Neuronal stem cell (in vitro differentiated cells): Measurements from ENCODE around the gene MTMR3.

Experiments
- DNase-seq: peaks from one replicate; pipeline ENCODE4 v3.0.0-alpha.2; 2013; ENCODE audit warnings: low spot score
- H2AFZ ChIP-seq: one replicate; pipeline ENCODE4 v1.6.1; 2013; ENCODE audit warnings: mild to moderate bottlenecking, low read length, inconsistent platforms
- H2AK5ac ChIP-seq: 2 replicates; pipeline ENCODE4 v1.6.1; 2013; ENCODE audit warnings: low read depth, mild to moderate bottlenecking, inconsistent platforms, low read length, moderate library complexity, mixed read lengths
- H2BK120ac ChIP-seq: 2 replicates; pipeline ENCODE4 v1.6.1; 2013; ENCODE audit warnings: low read depth, mild to moderate bottlenecking, inconsistent platforms, low read length, moderate library complexity, mixed read lengths
- H2BK12ac ChIP-seq: one replicate; pipeline ENCODE4 v1.6.1; 2013; ENCODE audit warnings: low read length, inconsistent platforms
- H2BK15ac ChIP-seq: 2 replicates; pipeline ENCODE4 v1.6.1; 2013; ENCODE audit warnings: mild to moderate bottlenecking, low read length, inconsistent platforms, mixed read lengths
- H2BK5ac ChIP-seq: one replicate; pipeline ENCODE4 v1.6.1; 2013; ENCODE audit warnings: inconsistent platforms, mild to moderate bottlenecking, low read length, moderate library complexity
- H3K14ac ChIP-seq: one replicate; pipeline ENCODE4 v1.6.1; 2013; ENCODE audit warnings: low read length, inconsistent platforms
- H3K18ac ChIP-seq: 2 replicates; pipeline ENCODE4 v1.6.1; 2013; ENCODE audit warnings: low read length, inconsistent platforms
- H3K23ac ChIP-seq: 2 replicates; pipeline ENCODE4 v1.6.1; 2013; ENCODE audit warnings: low read depth, mild to moderate bottlenecking, mixed read lengths, low read length, inconsistent platforms; ENCODE audit not compliant: poor library complexity
- H3K27ac ChIP-seq: replicated peaks from 3 replicates; pipeline ENCODE4 v1.5.1; 2013; ENCODE audit warnings: low read length, inconsistent platforms
- H3K27me3 ChIP-seq, 3 experiments: 2 replicates each; pipeline ENCODE4 v1.6.1; 2013; ENCODE audit warnings: low read length in 3 of 3, mild to moderate bottlenecking in 2 of 3, inconsistent platforms in 1 of 3, low read depth in 1 of 3, mixed read lengths in 1 of 3, moderate library complexity in 1 of 3; ENCODE audit not compliant: control insufficient read depth in 3 of 3, insufficient read depth in 3 of 3
- H3K36me3 ChIP-seq, 2 donors: replicated peaks in 1 of 2; 2 replicates each; pipeline ENCODE4 v1.6.1; 2013; ENCODE audit warnings: low read length in 2 of 2; ENCODE audit not compliant: control insufficient read depth in 2 of 2, insufficient read depth in 2 of 2
- H3K4ac ChIP-seq: 2 replicates; pipeline ENCODE4 v1.6.1; 2013; ENCODE audit warnings: inconsistent platforms, mild to moderate bottlenecking, low read length, moderate library complexity
- H3K4me1 ChIP-seq, 2 donors: 1 replicate in 1 of 2; 2 replicates in 1 of 2; pipeline ENCODE4 v1.6.1; 2013; ENCODE audit warnings: low read length in 2 of 2, low read depth in 1 of 2; ENCODE audit not compliant: control insufficient read depth in 2 of 2, insufficient read depth in 1 of 2
- H3K4me2 ChIP-seq: one replicate; pipeline ENCODE4 v1.6.1; 2013; ENCODE audit warnings: mild to moderate bottlenecking, low read length, inconsistent platforms; ENCODE audit not compliant: insufficient read depth, poor library complexity, severe bottlenecking
- H3K4me3 ChIP-seq, 2 donors: 2 replicates each; pipeline ENCODE4 v1.5.1; 2013; ENCODE audit warnings: low read length in 2 of 2, mild to moderate bottlenecking in 2 of 2, inconsistent platforms in 1 of 2, moderate library complexity in 1 of 2
- H3K79me1 ChIP-seq: one replicate; pipeline ENCODE4 v1.6.1; 2013; ENCODE audit warnings: low read depth, mild to moderate bottlenecking, inconsistent platforms, low read length, moderate library complexity
- H3K9ac ChIP-seq: one replicate; pipeline ENCODE4 v1.6.1; 2013; ENCODE audit warnings: mild to moderate bottlenecking, low read depth, low read length, inconsistent platforms; ENCODE audit not compliant: poor library complexity
- H3K9me3 ChIP-seq, 2 donors: replicated peaks in 1 of 2; 2 replicates each; pipeline versions ENCODE3 to v1.6.1; 2013; ENCODE audit warnings: low read length in 2 of 2, mild to moderate bottlenecking in 2 of 2, inconsistent platforms in 1 of 2, low read depth in 1 of 2, mixed read lengths in 1 of 2, moderate library complexity in 1 of 2; ENCODE audit not compliant: control insufficient read depth in 2 of 2, insufficient read depth in 1 of 2
- H4K8ac ChIP-seq: one replicate; pipeline ENCODE4 v1.6.1; 2013; ENCODE audit warnings: low read depth, mild to moderate bottlenecking, inconsistent platforms, low read length, moderate library complexity
- H4K91ac ChIP-seq: one replicate; pipeline ENCODE4 v1.6.1; 2013; ENCODE audit warnings: low read length, low read depth, mild to moderate bottlenecking, inconsistent platforms; ENCODE audit not compliant: poor library complexity
- WGBS, 2 donors: extraction: QIAGEN DNeasy Blood & Tissue Kit; methylation state at CpG; one replicate each; pipeline ENCODE4 v1.1.7; 2013; ENCODE audit warnings: missing lambda C conversion rate in 2 of 2, mixed read lengths in 1 of 2; ENCODE audit not compliant: insufficient read length in 2 of 2, insufficient replicate concordance in 1 of 2; ENCODE audit errors: extremely low coverage in 2 of 2; 5-methylcytosine and 5-hydroxymethylcytosine counted together

MTMR3 gene

GRCh38 chr22:29837741-29838598 is 45.0 kb upstream of the MTMR3 start, which contains the start of gene ASCC2:
ASCC2 (minus strand) TSS chr22:29838274; CDS start chr22:29832325, 5,949 bp downstream.
- peak within 1 kb of the TSS; percentile 54 for H3K18ac ChIP-seq
- peak within 1 kb of the TSS; percentile 96 for H2AFZ ChIP-seq
- H4K91ac ChIP-seq: no peak within 1 kb of the TSS
- peaks cover 3 to 21% of the 10 kb centered on the region in 2 donors for H3K36me3 ChIP-seq
- peak within 1 kb of the TSS; percentile 87 to 92 for H3K4me3 ChIP-seq
- H2BK15ac ChIP-seq: no peak within 1 kb of the TSS
- H3K27ac ChIP-seq: no peak within 1 kb of the TSS
- H3K4me1 ChIP-seq: peaks cover 0 to 4% of the 10 kb centered on the region in 2 donors
- H3K79me1 ChIP-seq: peaks cover 2% of the 10 kb centered on the region
- no peaks in the 10 kb centered on the region for H3K9me3 ChIP-seq
- WGBS, 2 donors: no CpG with 5 or more reads among the region's 54 CpGs
- H2BK120ac ChIP-seq: no peak within 1 kb of the TSS
- peak within 1 kb of the TSS; percentile 72 for H3K4me2 ChIP-seq
- no peak within 1 kb of the TSS for H3K4ac ChIP-seq
- no peak within 1 kb of the TSS for H4K8ac ChIP-seq
- H3K27me3 ChIP-seq: no peaks in the 10 kb centered on the region
- no peak within 1 kb of the TSS for H3K23ac ChIP-seq
- H2BK5ac ChIP-seq: no peak within 1 kb of the TSS
- H3K14ac ChIP-seq: no peak within 1 kb of the TSS
- peak; percentile 95 for DNase-seq
- H2BK12ac ChIP-seq: no peak within 1 kb of the TSS
- peak within 1 kb of the TSS; percentile 94 for H3K9ac ChIP-seq
- H2AK5ac ChIP-seq: no peak within 1 kb of the TSS

GRCh38 chr22:29838599-29838956 is 44.4 kb upstream of the MTMR3 start:
- peaks cover 2% of the 10 kb centered on the region for H3K79me1 ChIP-seq
- no peaks in the 10 kb centered on the region for H3K27me3 ChIP-seq
- H3K9me3 ChIP-seq: no peaks in the 10 kb centered on the region
- no peak overlapping the region for H3K14ac ChIP-seq
- no peak overlapping the region for H2BK12ac ChIP-seq
- H2AK5ac ChIP-seq: no peak overlapping the region
- no peak overlapping the region for H2BK120ac ChIP-seq
- H2BK15ac ChIP-seq: no peak overlapping the region
- peaks cover 0 to 15% of the 10 kb centered on the region in 2 donors for H3K36me3 ChIP-seq
- H4K91ac ChIP-seq: no peak overlapping the region
- DNase-seq: no peak
- H2BK5ac ChIP-seq: no peak overlapping the region
- H3K9ac ChIP-seq: no peak overlapping the region
- peaks cover 0 to 4% of the 10 kb centered on the region in 2 donors for H3K4me1 ChIP-seq
- no peak overlapping the region for H4K8ac ChIP-seq
- peak overlapping the region; percentile 96 for H2AFZ ChIP-seq
- H3K4me3 ChIP-seq: peak overlapping the region in 1 of 2 donors; percentile 92
- H3K4me2 ChIP-seq: peak overlapping the region; percentile 36
- H3K18ac ChIP-seq: no peak overlapping the region
- H3K23ac ChIP-seq: no peak overlapping the region
- no CpG with 5 or more reads among the region's 5 CpGs for WGBS, 2 donors
- H3K4ac ChIP-seq: no peak overlapping the region
- H3K27ac ChIP-seq: no peak overlapping the region

DNA sequence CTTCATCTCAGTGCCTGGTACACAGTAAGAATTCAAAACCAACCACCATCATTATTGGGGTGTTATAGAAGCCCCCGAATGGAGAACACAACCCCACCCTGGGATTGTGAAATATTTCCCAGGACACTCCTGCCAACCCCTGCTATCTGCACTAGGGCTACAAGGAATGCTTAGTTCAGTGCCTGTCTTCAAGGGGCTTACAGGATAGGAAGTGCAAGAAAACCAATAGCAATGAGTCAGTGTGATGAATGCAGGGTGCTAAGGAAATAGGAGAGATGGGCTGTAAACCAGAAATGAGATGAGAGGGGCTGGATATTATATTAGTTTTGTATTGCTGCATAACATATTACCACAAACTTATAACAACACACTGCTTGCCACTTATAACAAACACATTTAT is 43.9 kb upstream of the MTMR3 start:
- peaks cover 0 to 4% of the 10 kb centered on the region in 2 donors for H3K4me1 ChIP-seq
- peak overlapping the region; percentile 96 for H2AFZ ChIP-seq
- H2BK12ac ChIP-seq: no peak overlapping the region
- H4K8ac ChIP-seq: no peak overlapping the region
- no peak overlapping the region for H4K91ac ChIP-seq
- H3K4me2 ChIP-seq: no peak overlapping the region
- DNase-seq: no peak
- H2AK5ac ChIP-seq: no peak overlapping the region
- WGBS, 2 donors: no CpG with 5 or more reads among the region's 1 CpG
- no peak overlapping the region for H3K23ac ChIP-seq
- no peak overlapping the region for H2BK120ac ChIP-seq
- H3K9me3 ChIP-seq: no peaks in the 10 kb centered on the region
- no peaks in the 10 kb centered on the region for H3K27me3 ChIP-seq
- no peak overlapping the region for H3K4me3 ChIP-seq
- no peak overlapping the region for H2BK15ac ChIP-seq
- H2BK5ac ChIP-seq: no peak overlapping the region
- H3K36me3 ChIP-seq: peaks cover 0 to 11% of the 10 kb centered on the region in 2 donors
- H3K4ac ChIP-seq: no peak overlapping the region
- H3K14ac ChIP-seq: no peak overlapping the region
- H3K79me1 ChIP-seq: peaks cover 2% of the 10 kb centered on the region
- H3K18ac ChIP-seq: no peak overlapping the region
- no peak overlapping the region for H3K9ac ChIP-seq
- H3K27ac ChIP-seq: no peak overlapping the region

GRCh38 chr22:29840498-29840897 is 42.5 kb upstream of the MTMR3 start:
- Histone ChIP-seq H3K14ac (no peak overlapping the region), H3K4ac (no peak overlapping the region), H3K4me1 (peaks cover 0 to 4% of the 10 kb centered on the region in 2 donors), H3K79me1 (peaks cover 2% of the 10 kb centered on the region), H2BK120ac (no peak overlapping the region), H3K9me3 (no peaks in the 10 kb centered on the region), H3K9ac (no peak overlapping the region), H4K91ac (no peak overlapping the region), H2BK5ac (no peak overlapping the region), H2BK15ac (no peak overlapping the region), H3K18ac (no peak overlapping the region), H3K27ac (no peak overlapping the region), H4K8ac (no peak overlapping the region), H3K4me3 (no peak overlapping the region), H3K4me2 (no peak overlapping the region), H2BK12ac (no peak overlapping the region), H3K27me3 (no peaks in the 10 kb centered on the region), H2AFZ (no peak overlapping the region), H3K23ac (no peak overlapping the region), H3K36me3 (peaks cover 0 to 5% of the 10 kb centered on the region in 2 donors), H2AK5ac (no peak overlapping the region)
- DNase-seq: no peak
